ENCODE measurements around the gene CCDC187.

GRCh38 chr9:136344544-136345280 lies 40.8 kb upstream of the CCDC187 start:
- TF ChIP-seq POLR2A (IDR thresholded peaks at IDR 0.05) = no peak
- no peak for TF ChIP-seq CTCF (IDR thresholded peaks at IDR 0.05)

All from body of pancreas (tissue), 4 donors.